IMR-90 (cell line): ENCODE data around the gene CRTAC1. TPM values are rescaled to one million over a fixed set of nuclear protein-coding genes. Genes with fewer than 3 reads are reported as not detected.

Experiments
- ATAC-seq: fragments of 200-7000 bp; cut with Tn5 transposase; 2 replicates; pipeline ENCODE4 v1.9.1; 2020; ENCODE audit warnings: low read depth, mild to moderate bottlenecking, moderate library complexity
- BruUV-seq: library from RNA; stranded (reverse); fragments of 400-500 nt; replicated peaks from 2 replicates; lab custom pipeline; 2021; lab: Mats Ljungman, UMichigan
- CTCF ChIA-PET: fragments of 300-600 bp; formaldehyde crosslinking; extraction: SDS; loops from one replicate; lab custom pipeline; 2021; ENCODE audit warnings: antibody characterized with exemption; lab: Yijun Ruan, JAX
- POLR2A ChIA-PET: fragments of 300-600 bp; sonication (Branson Sonifier 250); formaldehyde crosslinking; loops from one replicate; lab custom pipeline; 2022; ENCODE audit warnings: antibody characterized with exemption; ENCODE audit not compliant: unreplicated experiment; lab: Charles Lee
- DNase-seq: peaks from one replicate; pipeline ENCODE4 v3.0.0; 2013
- H2AFZ ChIP-seq: replicated peaks from 2 replicates; pipeline ENCODE3; 2013; ENCODE audit warnings: low read length, mild to moderate bottlenecking; ENCODE audit not compliant: poor library complexity
- H2AK5ac ChIP-seq: 2 replicates; pipeline ENCODE4 v1.6.1; 2013; ENCODE audit warnings: low read depth, low read length, inconsistent platforms
- H2AK9ac ChIP-seq: replicated peaks from 2 replicates; pipeline ENCODE3; 2013; ENCODE audit warnings: mild to moderate bottlenecking, low read depth, low read length, moderate library complexity; ENCODE audit not compliant: poor library complexity
- H2BK120ac ChIP-seq: 2 replicates; pipeline ENCODE4 v1.6.1; 2013; ENCODE audit warnings: low read depth, low read length, inconsistent platforms
- H2BK15ac ChIP-seq: 3 replicates; pipeline ENCODE4 v1.6.1; 2013; ENCODE audit warnings: low read depth, low read length, inconsistent platforms
- H2BK20ac ChIP-seq: 2 replicates; pipeline ENCODE4 v1.6.1; 2013; ENCODE audit warnings: low read depth, mild to moderate bottlenecking, inconsistent platforms, low read length, moderate library complexity
- H2BK5ac ChIP-seq: 2 replicates; pipeline ENCODE4 v1.6.1; 2013; ENCODE audit warnings: mild to moderate bottlenecking, low read depth, low read length, inconsistent platforms; ENCODE audit not compliant: poor library complexity, severe bottlenecking
- H3K14ac ChIP-seq: replicated peaks from 2 replicates; pipeline ENCODE4 v1.6.1; 2013; ENCODE audit warnings: low read depth, low read length, inconsistent platforms
- H3K18ac ChIP-seq: 2 replicates; pipeline ENCODE4 v1.6.1; 2013; ENCODE audit warnings: low read depth, low read length, control low read depth
- H3K23ac ChIP-seq: 2 replicates; pipeline ENCODE4 v1.6.1; 2013; ENCODE audit warnings: low read depth, low read length, inconsistent platforms
- H3K27ac ChIP-seq: 2 replicates; pipeline ENCODE4 v1.5.1; 2013; ENCODE audit warnings: mild to moderate bottlenecking, control low read depth, low read length; ENCODE audit not compliant: insufficient read depth
- H3K27me3 ChIP-seq: 2 replicates; pipeline ENCODE4 v1.6.1; 2013; ENCODE audit warnings: low read length; ENCODE audit not compliant: control insufficient read depth, insufficient read depth
- H3K36me3 ChIP-seq: 2 replicates; pipeline ENCODE4 v1.6.1; 2013; ENCODE audit warnings: low read length, mixed read lengths; ENCODE audit not compliant: control insufficient read depth, insufficient read depth
- H3K4ac ChIP-seq: 2 replicates; pipeline ENCODE4 v1.6.1; 2013; ENCODE audit warnings: low read depth, low read length, inconsistent platforms
- H3K4me1 ChIP-seq: 2 replicates; pipeline ENCODE4 v1.6.1; 2013; ENCODE audit warnings: low read length, mixed read lengths; ENCODE audit not compliant: control insufficient read depth, insufficient read depth
- H3K4me2 ChIP-seq: 2 replicates; pipeline ENCODE4 v1.6.1; 2013; ENCODE audit warnings: low read depth, mild to moderate bottlenecking, control low read depth, low read length, moderate library complexity
- H3K4me3 ChIP-seq: 2 replicates; pipeline ENCODE4 v1.5.1; 2013; ENCODE audit warnings: low read depth, mild to moderate bottlenecking, control low read depth, low read length, moderate library complexity; ENCODE audit not compliant: insufficient read depth
- H3K56ac ChIP-seq: 2 replicates; pipeline ENCODE4 v1.6.1; 2013; ENCODE audit warnings: low read length, inconsistent platforms; ENCODE audit not compliant: insufficient read depth; ENCODE audit errors: extremely low read depth
- H3K79me1 ChIP-seq, 2 experiments: 2 replicates each; pipeline ENCODE4 v1.6.1; 2013; ENCODE audit warnings: low read length in 2 of 2, inconsistent platforms in 1 of 2, low read depth in 1 of 2
- H3K9ac ChIP-seq: 2 replicates; pipeline ENCODE4 v1.6.1; 2013; ENCODE audit warnings: low read depth, low read length, control low read depth
- H3K9me1 ChIP-seq: 2 replicates; pipeline ENCODE4 v1.6.1; 2013; ENCODE audit warnings: low read length, inconsistent platforms; ENCODE audit not compliant: insufficient read depth
- H3K9me3 ChIP-seq: 2 replicates; pipeline ENCODE4 v1.6.1; 2013; ENCODE audit warnings: low read length; ENCODE audit not compliant: control insufficient read depth, insufficient read depth
- H4K20me1 ChIP-seq: 2 replicates; pipeline ENCODE4 v1.6.1; 2013; ENCODE audit warnings: low read length, inconsistent platforms; ENCODE audit not compliant: insufficient read depth
- H4K5ac ChIP-seq: 2 replicates; pipeline ENCODE4 v1.6.1; 2013; ENCODE audit warnings: mild to moderate bottlenecking, low read depth, low read length, control low read depth
- H4K8ac ChIP-seq, 2 experiments: 2 replicates each; pipeline ENCODE4 v1.6.1; 2013; ENCODE audit warnings: low read depth in 2 of 2, low read length in 2 of 2, control low read depth in 1 of 2, inconsistent platforms in 1 of 2
- H4K91ac ChIP-seq: 2 replicates; pipeline ENCODE4 v1.6.1; 2013; ENCODE audit warnings: low read depth, low read length, inconsistent platforms; ENCODE audit not compliant: insufficient read depth
- BHLHE40 ChIP-seq: fragments of 150-350 bp; IDR thresholded peaks from 2 replicates; pipeline ENCODE4 v1.6.1; 2016; ENCODE audit warnings: mild to moderate bottlenecking, low read depth, low read length
- CHD1 ChIP-seq: IDR thresholded peaks from 2 replicates; pipeline ENCODE4 v1.6.1; 2012; ENCODE audit warnings: low read depth, low read length, improper control_type of control experiment
- FOS ChIP-seq: fragments of 150-350 bp; IDR thresholded peaks from 2 replicates; pipeline ENCODE4 v1.6.1; 2016; ENCODE audit warnings: low read depth, low read length
- SMC3 ChIP-seq: fragments of 150-350 bp; IDR thresholded peaks from 2 replicates; pipeline ENCODE4 v1.6.1; 2016; ENCODE audit warnings: low read depth, mild to moderate bottlenecking, antibody characterized with exemption, low read length, moderate library complexity
- WGBS, 2 experiments: methylation state at CpG; one replicate each; pipeline versions ENCODE4 v1.1.5 to v1.1.7; 2013; ENCODE audit warnings: missing lambda C conversion rate in 2 of 2; ENCODE audit not compliant: insufficient read length in 1 of 2; ENCODE audit errors: extremely low coverage in 2 of 2; 5-methylcytosine and 5-hydroxymethylcytosine counted together
- dilution Hi-C: fragments of 300-500 bp; cut with HindIII; formaldehyde crosslinking; loops from one replicate; pipeline ENCODE4 v1.14.3; 2018; ENCODE audit warnings: low sequenced_read_pairs; ENCODE audit not compliant: unreplicated experiment
- in situ Hi-C: fragments of 300-500 bp; cut with MboI; formaldehyde crosslinking; loops from 3 replicates; pipeline ENCODE4 v1.14.3; 2019; ENCODE audit warnings: low sequenced_read_pairs, inconsistent platforms, mixed read lengths
- intact Hi-C: fragments of 100-400 bp; cut with micrococcal nuclease; formaldehyde crosslinking; loops from 2 replicates; pipeline ENCODE4 v1.10.0; 2022
- polyA plus RNA-seq, 3 experiments: library from polyadenylated mRNA; depleted of rRNA; stranded (reverse); fragments of >200 nt; gene quantifications; 2 replicates each; pipeline ENCODE4 v1.2.3, GENCODE V29; 2012; ENCODE audit warnings: low replicate concordance in 1 of 3
- total RNA-seq: library from RNA; depleted of rRNA; stranded (reverse); fragments of >200 nt; gene quantifications from 2 replicates; pipeline ENCODE4 v1.2.3, GENCODE V29; 2012

Gene CRTAC1
- total and polyA plus RNA-seq, 2 of the 4 experiments (the other 2 are of a cell fraction) = not detected

- no peak overlapping the region for H4K8ac ChIP-seq
- BruUV-seq = no TSS peak
- H2BK20ac ChIP-seq = no peak overlapping the region
- H4K91ac ChIP-seq = no peak overlapping the region
- H3K79me1 ChIP-seq = no peaks in the 10 kb centered on the region
- WGBS, 2 experiments = 20% methylated on average over 1 of the region's 3 CpGs; no CpG with 5 or more reads in 1 of the 2 experiments
- H4K20me1 ChIP-seq = no peaks in the 10 kb centered on the region
- H3K14ac ChIP-seq = no peak overlapping the region
- no peaks in the 10 kb centered on the region for H3K4me1 ChIP-seq
- peaks cover 64% of the 10 kb centered on the region for H3K27me3 ChIP-seq
- DNase-seq (no peak), ATAC-seq (no peak)
- TF ChIP-seq FOS = no peak
- TF ChIP-seq BHLHE40 = no peak
- no peak for TF ChIP-seq CHD1
- no peak for TF ChIP-seq SMC3
- H2BK5ac ChIP-seq = no peak overlapping the region
- H2AK9ac ChIP-seq = no peak overlapping the region
- ChIA-PET POLR2A (no interaction called here), CTCF (no interaction called here)
- no peak overlapping the region for H3K4me3 ChIP-seq
- H3K27ac ChIP-seq = no peak overlapping the region
- no peak overlapping the region for H3K4me2 ChIP-seq
- H3K9ac ChIP-seq = no peak overlapping the region
- in situ Hi-C loops (loop anchor here (25.0 kb wide), 1 partner anchor 246 kb away; no protein-coding TSS in a partner anchor), intact Hi-C loops (no loop called here), dilution Hi-C loops (no loop called here)
- no peak overlapping the region for H3K4ac ChIP-seq
- H4K5ac ChIP-seq = no peak overlapping the region
- H3K9me1 ChIP-seq = no peaks in the 10 kb centered on the region
- no peak overlapping the region for H3K18ac ChIP-seq
- no peak overlapping the region for H3K56ac ChIP-seq
- H2AK5ac ChIP-seq = no peak overlapping the region
- no peak overlapping the region for H2AFZ ChIP-seq
- no peak overlapping the region for H3K23ac ChIP-seq
- H3K36me3 ChIP-seq = no peaks in the 10 kb centered on the region
- H3K9me3 ChIP-seq = no peaks in the 10 kb centered on the region
- no peak overlapping the region for H2BK15ac ChIP-seq
- no peak overlapping the region for H2BK120ac ChIP-seq
Observed at GRCh38 chr10:98033515-98033914, 3.1 kb upstream of the CRTAC1 start.
